ENCODE results near the gene TRAP1. TPM values are rescaled to one million over a fixed set of nuclear protein-coding genes. Genes with fewer than 3 reads are reported as not detected.

The TRAP1 gene
- polyA plus RNA-seq, 1 donor from 2014 or later = 73.0 TPM

GRCh38 chr16:3655030-3655395, 62.3 kb downstream of the TRAP1 start:
- no peaks in the 10 kb centered on the region for H4K20me1 ChIP-seq (ENCODE audit: insufficient read depth)
- H3F3A ChIP-seq (ENCODE audit: insufficient read depth, low read length, poor library complexity, severe bottlenecking) = no peaks in the 10 kb centered on the region
- H3K79me2 ChIP-seq (replicated peaks; ENCODE audit: insufficient read depth, low read length) = no peaks in the 10 kb centered on the region
- H3K9me2 ChIP-seq (ENCODE audit: insufficient read depth, low read length) = no peaks in the 10 kb centered on the region
- H3K27ac ChIP-seq (ENCODE audit: low read length) = no peak overlapping the region
- no peak overlapping the region for H2AFZ ChIP-seq (ENCODE audit: low read depth, low read length)
- H3K9ac ChIP-seq (ENCODE audit: low read length) = no peak overlapping the region
- H3K4me2 ChIP-seq (ENCODE audit: low read length) = no peak overlapping the region
- no peaks in the 10 kb centered on the region for H3K27me3 ChIP-seq (ENCODE audit: insufficient read depth, low read depth, low read length)
- no peaks in the 10 kb centered on the region for H3K9me3 ChIP-seq (ENCODE audit: low read length)
- no peak overlapping the region for H3K4me3 ChIP-seq (ENCODE audit: low read length)
- TF ChIP-seq SMC3 (conservative IDR thresholded peaks at IDR 0.05; ENCODE audit: poor library complexity) (no peak), EP300 (conservative IDR thresholded peaks at IDR 0.05; ENCODE audit: poor library complexity, severe bottlenecking) (no peak), EZH2 (IDR thresholded peaks at IDR 0.05; ENCODE audit: borderline replicate concordance, insufficient read depth, low read length, poor library complexity, severe bottlenecking) (no peak), POLR2AphosphoS5 (IDR thresholded peaks at IDR 0.05) (no peak), REST (IDR thresholded peaks at IDR 0.05; ENCODE audit: borderline replicate concordance) (no peak), TAF1 (IDR thresholded peaks at IDR 0.05; ENCODE audit: low read depth) (no peak), CTCF (IDR thresholded peaks at IDR 0.05; ENCODE audit: poor library complexity, severe bottlenecking) (no peak), RAD21 (conservative IDR thresholded peaks at IDR 0.05) (no peak), MXI1 (conservative IDR thresholded peaks at IDR 0.05; ENCODE audit: poor library complexity, severe bottlenecking) (no peak)
- peaks cover 14% of the 10 kb centered on the region for H3K36me3 ChIP-seq (ENCODE audit: insufficient read depth, low read length)

- no peaks in the 10 kb centered on the region for H3F3A ChIP-seq (ENCODE audit: insufficient read depth, low read length, poor library complexity, severe bottlenecking)
- peaks cover 14% of the 10 kb centered on the region for H3K36me3 ChIP-seq (ENCODE audit: insufficient read depth, low read length)
- H3K27me3 ChIP-seq (ENCODE audit: insufficient read depth, low read depth, low read length) = no peaks in the 10 kb centered on the region
- no peak within 1 kb of the TSS for H3K9ac ChIP-seq (ENCODE audit: low read length)
- H3K9me3 ChIP-seq (ENCODE audit: low read length) = no peaks in the 10 kb centered on the region
- H3K4me3 ChIP-seq (ENCODE audit: low read length) = no peak within 1 kb of the TSS
- TF ChIP-seq CTCF (IDR thresholded peaks at IDR 0.05; ENCODE audit: poor library complexity, severe bottlenecking) = peak; percentile 39
- TF ChIP-seq REST (IDR thresholded peaks at IDR 0.05; ENCODE audit: borderline replicate concordance) = no peak
- H4K20me1 ChIP-seq (ENCODE audit: insufficient read depth) = no peaks in the 10 kb centered on the region
- H2AFZ ChIP-seq (ENCODE audit: low read depth, low read length) = no peak within 1 kb of the TSS
- no peaks in the 10 kb centered on the region for H3K79me2 ChIP-seq (replicated peaks; ENCODE audit: insufficient read depth, low read length)
- H3K27ac ChIP-seq (ENCODE audit: low read length) = no peak within 1 kb of the TSS
- no peak within 1 kb of the TSS for H3K4me2 ChIP-seq (ENCODE audit: low read length)
- no peaks in the 10 kb centered on the region for H3K9me2 ChIP-seq (ENCODE audit: insufficient read depth, low read length)
These were observed 62.9 kb downstream of the TRAP1 start, which contains the start of gene DNASE1 for GRCh38 chr16:3654249-3654991. Gene DNASE1 (plus strand): TSS chr16:3654691. CDS start chr16:3655374, 683 bp downstream.
